22Rv1 (cell line): Measurements from ENCODE around the gene GPC5.

Experiments used
- ZFX ChIP-seq: fragments of 450-650 bp; IDR thresholded peaks from 2 replicates; pipeline ENCODE4 v1.6.1; 2017; ENCODE audit warnings: antibody characterized with exemption, borderline replicate concordance
- TF ChIP-seq, protein P1 (sequence below): fragments of 450-650 bp; IDR thresholded peaks from 2 replicates; pipeline ENCODE4 v1.5.1; 2017; ENCODE audit warnings: mild to moderate bottlenecking

DNA sequence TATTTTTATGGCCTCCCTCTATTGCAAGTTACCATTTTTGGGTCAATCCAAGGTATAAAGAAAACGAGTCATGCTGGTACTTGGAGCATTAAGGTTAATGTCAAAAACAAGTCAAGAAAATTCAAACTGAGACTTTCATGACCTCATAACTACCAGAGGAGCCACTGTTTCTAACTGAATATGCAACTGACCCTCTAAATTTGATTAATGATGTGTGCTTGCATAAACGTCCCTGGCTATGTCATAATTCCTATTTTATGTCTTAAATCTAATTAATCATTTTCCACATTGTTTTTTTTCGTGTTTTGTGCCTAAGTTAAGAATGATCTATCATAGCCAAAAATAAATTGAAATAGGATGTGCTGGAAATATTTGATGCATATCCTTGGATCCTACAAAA is 1431.5 kb downstream of the GPC5 start:
- TF ChIP-seq, protein P1, sequence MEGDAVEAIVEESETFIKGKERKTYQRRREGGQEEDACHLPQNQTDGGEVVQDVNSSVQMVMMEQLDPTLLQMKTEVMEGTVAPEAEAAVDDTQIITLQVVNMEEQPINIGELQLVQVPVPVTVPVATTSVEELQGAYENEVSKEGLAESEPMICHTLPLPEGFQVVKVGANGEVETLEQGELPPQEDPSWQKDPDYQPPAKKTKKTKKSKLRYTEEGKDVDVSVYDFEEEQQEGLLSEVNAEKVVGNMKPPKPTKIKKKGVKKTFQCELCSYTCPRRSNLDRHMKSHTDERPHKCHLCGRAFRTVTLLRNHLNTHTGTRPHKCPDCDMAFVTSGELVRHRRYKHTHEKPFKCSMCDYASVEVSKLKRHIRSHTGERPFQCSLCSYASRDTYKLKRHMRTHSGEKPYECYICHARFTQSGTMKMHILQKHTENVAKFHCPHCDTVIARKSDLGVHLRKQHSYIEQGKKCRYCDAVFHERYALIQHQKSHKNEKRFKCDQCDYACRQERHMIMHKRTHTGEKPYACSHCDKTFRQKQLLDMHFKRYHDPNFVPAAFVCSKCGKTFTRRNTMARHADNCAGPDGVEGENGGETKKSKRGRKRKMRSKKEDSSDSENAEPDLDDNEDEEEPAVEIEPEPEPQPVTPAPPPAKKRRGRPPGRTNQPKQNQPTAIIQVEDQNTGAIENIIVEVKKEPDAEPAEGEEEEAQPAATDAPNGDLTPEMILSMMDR = no peak
- TF ChIP-seq ZFX = no peak
